HG03039 (cell line): Measurements from ENCODE around the gene PRDX2.
"Not testable (repeated sequence)": the region's sequence is repeated elsewhere in the genome, so short reads cannot be mapped to it uniquely, and the experiment has no call there.

Experiments used
- ATAC-seq: cut with Tn5 transposase; IDR thresholded peaks from one replicate; pipeline ENCODE4 v1.9.1; 2021; ENCODE audit warnings: mild to moderate bottlenecking, moderate library complexity; ENCODE audit not compliant: unreplicated experiment

Gene PRDX2

DNA sequence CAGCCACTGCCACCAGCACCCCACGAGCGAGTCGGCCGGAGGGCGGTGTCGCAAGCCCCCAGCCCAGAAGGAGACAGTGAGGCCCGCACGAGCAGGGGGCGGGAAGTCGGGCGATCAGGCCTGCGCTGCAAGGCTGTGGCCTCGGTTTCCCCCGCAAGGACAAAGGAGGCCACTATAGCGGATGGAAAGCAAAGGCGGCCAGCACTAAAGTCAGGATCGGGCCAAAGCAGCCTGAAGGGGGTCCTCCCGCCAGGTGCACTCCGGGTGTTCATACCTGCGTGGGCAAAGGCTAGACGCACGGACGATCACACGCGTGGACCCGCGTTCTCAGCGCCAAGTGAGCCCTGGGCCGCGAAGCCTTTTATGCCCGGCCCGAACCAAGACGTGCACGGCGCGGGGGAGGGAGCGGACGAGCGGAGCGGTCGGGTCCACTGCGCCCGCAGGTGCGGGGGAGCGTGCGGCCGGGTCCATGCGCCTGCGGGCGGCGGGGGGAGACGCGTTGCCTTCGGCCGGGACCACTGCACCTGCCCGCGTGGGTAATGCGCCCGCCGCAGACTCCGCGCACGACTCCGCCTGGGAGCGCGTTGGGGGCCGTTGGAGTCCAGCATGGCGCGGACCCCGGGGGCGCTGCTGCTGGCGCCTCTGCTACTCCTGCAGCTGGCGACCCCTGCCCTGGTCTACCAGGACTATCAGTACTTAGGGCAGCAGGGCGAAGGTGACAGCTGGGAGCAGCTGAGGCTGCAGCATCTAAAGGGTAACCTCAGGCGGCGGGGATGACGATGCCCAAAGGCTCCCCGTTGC is at the start of gene PRDX2, which contains the start of gene THSD8:
Gene PRDX2 (minus strand): TSS at position 335 of the 801 bp plus-strand sequence. CDS start 539 bp downstream, outside the sequence.
Gene THSD8 (plus strand): TSS at position 604 of the 801 bp plus-strand sequence. CDS start 3 bp downstream, at position 607.
- ATAC-seq, result no peak

GRCh38 chr19:12847159-12848139 is 45.8 kb upstream of the PRDX2 start:
- ATAC-seq, result no peak

DNA sequence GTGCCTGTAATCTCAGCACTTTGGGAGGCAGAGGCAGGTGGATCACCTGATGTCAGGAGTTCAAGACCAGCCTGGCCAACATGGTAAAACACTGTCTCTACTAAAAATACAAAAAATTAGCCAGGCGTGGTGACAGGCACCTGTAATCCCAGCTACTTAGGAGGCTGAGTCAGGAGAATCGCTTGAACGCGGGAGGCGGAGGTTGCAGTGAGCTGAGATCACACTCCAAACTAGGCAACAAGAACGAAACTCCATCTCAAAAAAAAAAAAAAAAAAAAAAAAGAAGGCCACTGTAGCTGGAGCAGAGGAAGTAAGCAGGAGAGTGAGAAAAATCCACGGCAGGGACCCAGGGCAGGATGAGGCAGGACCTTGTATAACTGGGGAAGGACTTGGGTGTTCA is 45.0 kb upstream of the PRDX2 start:
- not testable (repeated sequence) for ATAC-seq

GRCh38 chr19:12843999-12844732 is 42.6 kb upstream of the PRDX2 start:
- no peak for ATAC-seq

GRCh38 chr19:12843328-12843727 is 41.7 kb upstream of the PRDX2 start:
- no peak for ATAC-seq

DNA sequence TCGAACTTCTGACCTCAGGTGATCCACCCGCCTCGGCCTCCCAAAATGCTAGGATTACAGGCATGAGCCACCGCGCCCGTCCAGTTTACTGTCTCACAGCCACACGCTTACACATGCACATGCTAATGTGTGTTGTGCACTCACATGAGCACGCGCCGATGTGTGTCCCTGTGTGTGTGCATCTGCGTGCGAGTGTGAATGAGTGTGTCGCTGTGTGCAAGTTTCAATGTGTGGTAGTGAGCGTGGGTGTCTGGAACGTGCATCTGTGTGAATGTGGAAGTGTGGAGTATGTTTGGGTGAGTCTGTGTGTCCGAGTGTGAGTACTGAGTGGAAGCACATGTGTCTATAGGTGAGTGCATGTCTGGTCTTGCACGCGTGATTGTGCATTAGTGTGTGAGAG is 40.9 kb upstream of the PRDX2 start:
- no peak for ATAC-seq

GRCh38 chr19:12841094-12841493 is 39.5 kb upstream of the PRDX2 start:
- no peak for ATAC-seq

DNA sequence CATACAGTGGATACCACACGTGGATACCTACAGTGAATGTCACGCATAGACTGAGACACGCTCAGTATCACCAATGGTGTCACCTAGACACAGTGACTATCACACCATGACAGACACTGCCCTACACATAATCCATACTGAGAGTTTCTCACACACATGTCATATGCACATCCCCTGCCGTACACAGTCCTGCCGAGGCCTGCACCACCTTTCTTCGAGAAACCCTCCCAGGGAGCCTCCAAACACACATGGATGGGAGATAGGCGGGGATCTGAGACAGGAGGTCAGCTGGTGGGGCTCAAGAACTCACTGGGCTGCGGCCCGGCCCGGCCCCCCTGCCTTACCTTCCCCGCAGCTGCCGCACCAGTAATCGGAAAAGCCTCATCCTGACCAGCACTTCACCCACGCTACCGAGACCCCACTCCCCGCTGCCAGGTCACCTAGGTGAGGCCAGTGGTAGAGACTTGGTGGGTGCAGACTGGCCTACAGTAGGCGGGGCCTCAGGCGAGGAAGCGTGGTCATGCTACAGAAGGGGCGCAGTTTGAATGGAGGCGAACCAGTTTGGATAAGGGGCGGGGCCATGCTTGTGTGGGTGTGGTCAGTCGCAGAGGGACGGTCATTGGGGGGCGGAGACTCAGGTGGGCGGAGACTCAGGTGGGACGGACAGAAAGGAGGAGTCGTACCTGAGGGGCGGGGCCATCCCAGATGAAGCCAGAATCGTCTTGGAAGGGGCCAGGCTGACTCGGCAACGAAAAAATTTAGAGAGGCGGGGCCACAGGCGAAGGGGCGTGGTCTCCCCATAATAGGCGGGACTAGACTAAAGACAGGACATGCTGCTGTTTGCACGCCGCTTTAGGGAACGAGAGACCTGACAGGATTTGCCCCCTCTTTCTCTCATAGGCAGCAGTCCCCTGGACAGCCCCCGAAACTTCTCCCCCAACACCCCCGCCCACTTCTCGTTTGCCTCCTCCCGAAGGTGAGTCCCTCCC is 38.8 kb upstream of the PRDX2 start:
- no peak for ATAC-seq

GRCh38 chr19:12838886-12839756 is 37.5 kb upstream of the PRDX2 start:
- no peak for ATAC-seq

DNA sequence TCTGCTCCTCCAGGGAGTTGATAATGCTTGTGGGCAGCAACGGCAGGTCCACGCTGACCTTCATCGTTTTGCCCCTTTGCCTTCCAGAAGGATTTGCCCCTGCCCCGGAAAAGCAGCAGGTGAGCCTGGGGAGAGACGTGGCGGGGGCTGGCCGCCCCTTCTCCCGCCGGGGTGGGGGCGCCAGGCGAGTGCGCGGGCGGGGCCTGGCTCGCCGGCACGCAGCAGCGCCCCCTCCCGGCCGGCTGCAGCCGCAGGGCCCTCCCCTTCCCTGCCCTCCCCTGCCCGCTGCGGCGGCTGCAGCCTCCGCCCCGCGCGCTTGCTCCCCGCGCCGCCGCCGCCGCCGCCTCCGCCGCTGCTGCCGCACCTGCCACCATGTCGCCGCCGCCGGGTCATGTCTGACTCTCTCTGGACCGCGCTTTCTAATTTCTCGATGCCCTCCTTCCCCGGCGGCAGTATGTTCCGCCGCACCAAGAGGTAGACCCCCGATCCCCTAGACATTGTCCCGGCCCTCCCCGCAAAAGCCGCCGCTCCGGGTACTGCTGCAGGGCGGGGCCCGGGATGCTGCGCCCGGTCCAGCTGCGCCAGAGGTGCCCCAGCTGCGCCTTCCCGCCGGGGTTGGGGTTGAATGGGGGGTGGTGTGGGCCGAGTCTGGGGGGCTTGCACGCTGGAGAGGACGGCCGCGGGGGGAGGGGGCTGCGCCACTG is 36.7 kb upstream of the PRDX2 start, which contains the start of gene MAST1:
Gene MAST1 (plus strand): TSS at position 334 of the 704 bp plus-strand sequence. CDS start 58 bp downstream, at position 392.
- no peak for ATAC-seq

- no peak for ATAC-seq
Observed at GRCh38 chr19:12837225-12837624, 35.6 kb upstream of the PRDX2 start.

GRCh38 chr19:12836529-12836863 is 34.9 kb upstream of the PRDX2 start:
- ATAC-seq, result no peak

DNA sequence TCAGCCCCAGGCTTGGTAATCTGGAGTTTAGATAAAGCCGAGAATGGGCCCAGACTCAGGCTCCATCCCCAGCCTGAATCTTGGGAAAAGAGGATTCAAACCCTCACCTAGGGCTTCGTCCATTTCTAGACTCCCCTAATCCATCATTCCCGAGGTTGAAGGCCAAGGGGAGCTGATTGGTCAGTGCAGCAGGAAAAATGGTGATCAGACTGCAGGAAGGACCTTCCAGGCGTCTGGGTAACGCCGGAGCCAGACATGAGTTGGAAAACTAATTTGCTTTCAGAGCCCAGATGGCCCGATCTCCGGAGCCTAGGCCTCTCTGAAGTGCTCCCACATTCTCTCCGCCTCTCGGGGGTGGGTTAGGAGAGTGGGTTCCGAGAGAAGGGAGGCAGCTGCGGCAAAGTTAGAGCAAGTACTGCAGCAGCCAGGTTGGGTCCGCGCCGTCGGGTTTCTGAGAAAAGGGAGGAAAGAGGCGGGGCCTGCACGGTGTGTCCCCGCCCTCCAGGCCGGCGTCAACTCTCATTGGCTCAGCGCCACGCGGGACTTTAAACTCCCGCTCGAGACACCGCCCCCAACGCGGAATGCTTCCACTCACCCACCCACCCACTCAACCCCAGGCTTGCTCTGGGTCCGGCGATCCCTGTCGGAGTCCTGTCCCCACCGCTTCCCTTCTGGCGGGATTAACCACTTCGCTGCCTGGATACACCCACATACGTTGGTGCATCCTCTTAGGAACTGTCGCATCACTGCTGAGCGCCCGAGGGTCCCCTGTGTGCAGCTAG is 33.6 kb upstream of the PRDX2 start:
- ATAC-seq, result no peak

- ATAC-seq, result no peak
Observed at GRCh38 chr19:12834566-12834943, 33.0 kb upstream of the PRDX2 start, which contains the start of gene RTBDN. TSS of gene RTBDN (minus strand) at chr19:12834579. CDS start at chr19:12829979, 4,600 bp downstream.

DNA sequence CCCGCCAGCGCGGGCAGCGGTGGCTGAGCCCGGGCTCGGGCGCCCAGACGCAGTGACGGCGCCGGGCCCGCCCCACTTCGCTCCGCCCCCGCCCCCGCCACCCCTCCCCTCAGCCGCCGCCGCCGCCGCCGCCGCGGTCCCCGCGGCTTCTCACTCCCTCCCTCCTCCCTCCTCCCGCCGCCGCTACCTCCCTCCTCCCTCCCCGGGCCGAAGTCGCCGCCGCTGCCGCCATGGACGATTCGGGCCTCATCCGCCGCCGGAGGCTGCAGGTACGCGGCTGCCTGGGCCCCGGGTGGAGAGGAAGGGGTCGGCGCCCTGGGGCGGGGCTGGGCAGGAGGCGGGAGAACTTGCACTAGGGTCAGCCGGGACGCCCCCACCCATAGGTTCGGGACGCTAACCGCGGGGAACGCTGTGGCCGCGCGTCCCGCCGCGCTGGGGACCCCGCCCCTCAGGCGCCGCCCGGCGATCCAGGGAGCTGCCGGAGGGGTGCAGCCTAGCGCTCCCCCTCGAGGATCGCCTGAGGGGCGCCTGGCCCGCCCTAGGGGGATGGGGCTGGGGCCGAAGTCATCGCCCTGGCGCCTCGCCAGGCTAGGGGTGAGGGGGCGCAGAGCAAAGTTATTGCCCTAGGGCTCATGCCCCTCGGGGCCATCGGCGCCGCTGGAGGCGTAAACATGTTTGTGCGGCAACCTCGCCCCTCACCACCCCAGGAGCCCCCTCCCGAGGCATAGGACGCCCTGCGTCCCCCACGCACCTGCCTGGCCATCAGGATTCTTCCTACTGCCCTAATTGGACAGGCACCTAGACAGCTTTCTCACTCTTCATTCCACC is 32.4 kb upstream of the PRDX2 start:
- ATAC-seq, result no peak

DNA sequence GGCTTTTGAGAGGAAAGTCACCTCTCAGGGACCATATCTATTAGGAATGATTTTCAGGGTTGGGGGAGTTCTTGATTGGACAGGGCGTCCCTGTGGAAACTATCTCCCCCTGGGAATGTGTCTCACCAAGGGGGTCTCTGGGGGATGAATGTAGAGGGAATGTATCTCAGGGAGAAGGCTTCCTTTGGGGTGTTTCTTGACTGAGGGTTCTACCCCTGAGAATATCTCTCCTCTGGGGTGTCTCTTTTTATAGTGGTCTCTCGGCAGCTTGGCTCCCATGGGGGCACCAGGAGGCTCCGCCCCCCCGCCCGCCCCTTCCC is 31.8 kb upstream of the PRDX2 start:
- no peak for ATAC-seq

GRCh38 chr19:12828494-12828893 is 26.9 kb upstream of the PRDX2 start:
- ATAC-seq, result no peak
